K562 (cell line): Measurements from ENCODE around the gene RPE65. TPM values are rescaled to one million over a fixed set of nuclear protein-coding genes. Genes with fewer than 3 reads are reported as not detected.

Experiments used
- ATAC-seq: fragments of 200-7000 bp; cut with Tn5 transposase; 3 replicates; pipeline ENCODE4 v1.9.1; 2020; ENCODE audit warnings: moderate library complexity
- BruUV-seq: library from RNA; stranded (reverse); fragments of 400-500 nt; replicated peaks from 2 replicates; lab custom pipeline; 2021; lab: Mats Ljungman, UMichigan
- CTCF ChIA-PET: fragments of 300-600 bp; formaldehyde crosslinking; extraction: SDS; loops from one replicate; lab custom pipeline; 2021; ENCODE audit warnings: low intra/inter-chr PET ratio; lab: Yijun Ruan, JAX
- POLR2A ChIA-PET: fragments of 300-600, 350-650 bp; sonication (Branson Sonifier 250); formaldehyde crosslinking; extraction: SDS; loops from one replicate; lab custom pipeline; 2021; ENCODE audit warnings: antibody characterized with exemption, inconsistent platforms; lab: Yijun Ruan, JAX
- DNase-seq, 4 experiments: peaks; one replicate each; pipeline versions ENCODE4 v3.0.0 to v3.0.0-alpha.2; 2011 to 2018; ENCODE audit warnings: low spot score in 3 of 4, mixed read lengths in 3 of 4; ENCODE audit errors: extremely low read depth in 1 of 4
- FAIRE-seq: peaks from 2 replicates; lab custom pipeline; 2011; peaks lifted over from hg19 to GRCh38; lab: Jason Lieb, UNC
- H2AFZ ChIP-seq: 2 replicates; pipeline ENCODE4 v1.6.0; 2011; ENCODE audit warnings: low read depth, low read length, control low read depth, inconsistent platforms
- H3K27ac ChIP-seq: fragments of 200-600 bp; 3 replicates; pipeline ENCODE4 v1.8.0; 2011; ENCODE audit warnings: low read depth, mild to moderate bottlenecking, control low read depth, inconsistent platforms, low read length, moderate library complexity, mixed read lengths; ENCODE audit errors: extremely low read depth
- H3K27me3 ChIP-seq, 2 experiments: fragments of 300-600 bp in 1 of 2; 2 replicates in 1 of 2; 3 replicates in 1 of 2; pipeline versions ENCODE4 v1.6.0 to v1.8.0; 2011; ENCODE audit warnings: inconsistent platforms in 2 of 2, low read length in 2 of 2, mild to moderate bottlenecking in 1 of 2, mixed read lengths in 1 of 2, moderate library complexity in 1 of 2; ENCODE audit not compliant: control insufficient read depth in 2 of 2, insufficient read depth in 2 of 2
- H3K36me3 ChIP-seq: fragments of 300-600 bp; 3 replicates; pipeline ENCODE4 v1.8.0; 2011; ENCODE audit warnings: mild to moderate bottlenecking, low read length, inconsistent platforms; ENCODE audit not compliant: control insufficient read depth, insufficient read depth
- H3K4me1 ChIP-seq, 2 experiments: fragments of 200-600 bp in 1 of 2; replicated peaks in 1 of 2; 2 replicates in 1 of 2; 3 replicates in 1 of 2; pipeline versions ENCODE4 v1.5.1 to v1.8.0; 2011; ENCODE audit warnings: inconsistent platforms in 2 of 2, low read length in 2 of 2, mild to moderate bottlenecking in 1 of 2, mixed read lengths in 1 of 2, moderate library complexity in 1 of 2; ENCODE audit not compliant: control insufficient read depth in 2 of 2, insufficient read depth in 2 of 2
- H3K4me2 ChIP-seq: 2 replicates; pipeline ENCODE4 v1.6.1; 2011; ENCODE audit warnings: low read length, control low read depth, inconsistent platforms, mixed read lengths; ENCODE audit not compliant: insufficient read depth
- H3K4me3 ChIP-seq: fragments of 200-600 bp; sonication (generic), shearing (Covaris generic); 2 replicates; pipeline ENCODE4 v1.5.1; 2016; ENCODE audit warnings: control low read depth, inconsistent platforms
- H3K79me2 ChIP-seq: fragments of 200-600 bp; 3 replicates; pipeline ENCODE4 v1.8.0; 2011; ENCODE audit warnings: low read length, inconsistent platforms; ENCODE audit not compliant: control insufficient read depth, insufficient read depth
- H3K9ac ChIP-seq, 2 experiments: 2 replicates each; pipeline versions ENCODE4 v1.6.0 to v1.6.1; 2011; ENCODE audit warnings: low read depth in 2 of 2, low read length in 2 of 2, control low read depth in 1 of 2, inconsistent platforms in 1 of 2, mild to moderate bottlenecking in 1 of 2, mixed read lengths in 1 of 2; ENCODE audit not compliant: insufficient read depth in 1 of 2
- H3K9me1 ChIP-seq: one replicate; pipeline ENCODE4 v1.6.0; 2011; ENCODE audit warnings: inconsistent platforms, mild to moderate bottlenecking, low read length, moderate library complexity; ENCODE audit not compliant: control insufficient read depth, insufficient read depth
- H3K9me3 ChIP-seq: replicated peaks from 2 replicates; pipeline ENCODE4 v1.5.1; 2011; ENCODE audit warnings: low read depth, low read length, inconsistent platforms; ENCODE audit not compliant: control insufficient read depth, insufficient read depth
- H4K20me1 ChIP-seq: replicated peaks from 2 replicates; pipeline ENCODE4 v1.6.1; 2011; ENCODE audit warnings: low read length, inconsistent platforms, mixed read lengths; ENCODE audit not compliant: control insufficient read depth, insufficient read depth
- CBFA2T2 ChIP-seq: fragments of 450-650 bp; conservative IDR thresholded peaks from 2 replicates; pipeline ENCODE4 v1.6.1; 2017; ENCODE audit warnings: mild to moderate bottlenecking
- EWSR1 ChIP-seq: fragments of 450-650 bp; IDR thresholded peaks from 2 replicates; pipeline ENCODE4 v1.6.1; 2018; ENCODE audit warnings: borderline replicate concordance, mild to moderate bottlenecking, low read depth, moderate library complexity; ENCODE audit not compliant: partially characterized antibody
- POLR3A ChIP-seq: IDR thresholded peaks from 2 replicates; pipeline ENCODE4 v1.6.1; 2011; ENCODE audit warnings: borderline replicate concordance, mild to moderate bottlenecking, moderate library complexity; ENCODE audit not compliant: insufficient read length, insufficient read depth; ENCODE audit errors: extremely low read depth
- WGBS: fragments of 100-300 bp; shearing (Covaris generic); methylation state at CpG from one replicate; pipeline ENCODE4 v1.1.6; 2016; ENCODE audit warnings: low coverage, mixed read lengths; ENCODE audit not compliant: insufficient coverage; ENCODE audit errors: missing lambda C conversion rate; 5-methylcytosine and 5-hydroxymethylcytosine counted together
- in situ Hi-C: fragments of 300-500 bp; cut with MboI; formaldehyde crosslinking; loops from 4 replicates; pipeline ENCODE4 v1.15.0; 2018; ENCODE audit warnings: inconsistent platforms, mixed read lengths
- intact Hi-C: fragments of 100-400 bp; cut with micrococcal nuclease; formaldehyde crosslinking; loops from 2 replicates; pipeline ENCODE4 v1.14.2; 2022
- polyA plus RNA-seq, 8 experiments: library from polyadenylated mRNA; depleted of rRNA in 4 of 8; stranded (reverse) in 5 of 8; unstranded in 3 of 8; fragments of >200 nt; fragmentation: Nextera tagmentation in 2 of 8; fragmentation: Illumina TruSeq in 1 of 8; extraction: Ambion mirVana in 2 of 8; extraction: Trizol in 1 of 8; gene quantifications; 2 replicates each; pipeline versions ENCODE4 v1.2.1 to v1.2.3, GENCODE V29; 2011 to 2014; ENCODE audit warnings: inconsistent platforms in 1 of 8, missing spikeins in 1 of 8
- total RNA-seq, 7 experiments: library from RNA; depleted of rRNA in 6 of 7; stranded (reverse); fragments of >200 nt in 6 of 7; fragmentation: Illumina TruSeq in 2 of 7; extraction: Trizol in 2 of 7; gene quantifications; 2 replicates each; pipeline versions ENCODE4 v1.2.1 to v1.2.3, GENCODE V29; 2011 to 2021; ENCODE audit warnings: low replicate concordance in 1 of 7
- TF ChIP-seq, protein P1 (sequence below), 2 experiments: IDR thresholded peaks; 2 replicates each; pipeline ENCODE4 v1.6.1; 2012; ENCODE audit warnings: improper control_type of control experiment in 2 of 2, low read depth in 2 of 2, low read length in 2 of 2, borderline replicate concordance in 1 of 2

RPE65 gene
- total and polyA plus RNA-seq, 9 of the 15 experiments (the other 6 are each of a cell fraction or from before 2014, with no cell fraction given), result 0.14 TPM; not detected in 8

DNA sequence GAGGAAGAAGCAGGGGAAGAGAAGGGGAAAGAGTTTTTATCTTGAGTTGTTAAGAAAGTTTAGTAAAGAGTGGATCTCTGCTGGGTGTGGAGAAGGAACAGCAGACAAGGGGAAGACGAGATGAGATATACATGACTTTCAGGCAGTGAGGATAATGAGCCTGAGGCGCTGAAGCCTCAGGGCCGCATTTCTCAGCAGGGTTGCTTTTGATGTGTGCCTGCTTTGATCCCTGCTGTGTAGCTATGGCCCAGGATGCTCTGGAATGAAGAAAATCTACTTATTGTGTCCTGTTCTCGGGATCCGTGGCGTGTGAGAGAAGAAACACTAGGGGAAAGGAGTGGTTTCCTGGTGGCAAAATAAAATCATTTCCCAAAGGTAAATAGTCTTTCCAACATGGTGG is 15.1 kb upstream of the RPE65 start:
- in situ Hi-C loops (loop anchor here (25.0 kb wide), 2 partner anchors 928 to 1272 kb away; no protein-coding TSS in a partner anchor), intact Hi-C loops (no loop called here)
- ChIA-PET CTCF (no interaction called here), POLR2A (no interaction called here)
- H4K20me1 ChIP-seq, result no peaks in the 10 kb centered on the region
- H3K4me1 ChIP-seq, result no peaks in the 10 kb centered on the region
- DNase-seq (no peak), FAIRE-seq (no peak), ATAC-seq (no peak)
- H3K9me1 ChIP-seq, result no peaks in the 10 kb centered on the region
- H3K4me3 ChIP-seq, result no peak overlapping the region
- H3K27me3 ChIP-seq, result no peaks in the 10 kb centered on the region; a peak in 1 of 5 replicates
- no peaks in the 10 kb centered on the region for H3K9me3 ChIP-seq
- H3K79me2 ChIP-seq, result no peaks in the 10 kb centered on the region
- no peaks in the 10 kb centered on the region for H3K36me3 ChIP-seq
- no peak overlapping the region for H3K9ac ChIP-seq
- BruUV-seq, result no TSS peak
- 0% methylated on average over 6 of the region's 6 CpGs for WGBS
- H3K27ac ChIP-seq, result no peak overlapping the region
- no peak overlapping the region for H3K4me2 ChIP-seq
- H2AFZ ChIP-seq, result no peak overlapping the region
- TF ChIP-seq, protein P1, sequence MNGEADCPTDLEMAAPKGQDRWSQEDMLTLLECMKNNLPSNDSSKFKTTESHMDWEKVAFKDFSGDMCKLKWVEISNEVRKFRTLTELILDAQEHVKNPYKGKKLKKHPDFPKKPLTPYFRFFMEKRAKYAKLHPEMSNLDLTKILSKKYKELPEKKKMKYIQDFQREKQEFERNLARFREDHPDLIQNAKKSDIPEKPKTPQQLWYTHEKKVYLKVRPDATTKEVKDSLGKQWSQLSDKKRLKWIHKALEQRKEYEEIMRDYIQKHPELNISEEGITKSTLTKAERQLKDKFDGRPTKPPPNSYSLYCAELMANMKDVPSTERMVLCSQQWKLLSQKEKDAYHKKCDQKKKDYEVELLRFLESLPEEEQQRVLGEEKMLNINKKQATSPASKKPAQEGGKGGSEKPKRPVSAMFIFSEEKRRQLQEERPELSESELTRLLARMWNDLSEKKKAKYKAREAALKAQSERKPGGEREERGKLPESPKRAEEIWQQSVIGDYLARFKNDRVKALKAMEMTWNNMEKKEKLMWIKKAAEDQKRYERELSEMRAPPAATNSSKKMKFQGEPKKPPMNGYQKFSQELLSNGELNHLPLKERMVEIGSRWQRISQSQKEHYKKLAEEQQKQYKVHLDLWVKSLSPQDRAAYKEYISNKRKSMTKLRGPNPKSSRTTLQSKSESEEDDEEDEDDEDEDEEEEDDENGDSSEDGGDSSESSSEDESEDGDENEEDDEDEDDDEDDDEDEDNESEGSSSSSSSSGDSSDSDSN (IDR thresholded peaks at IDR 0.05; ENCODE audit: borderline replicate concordance in 1 of 2, low read depth in 2 of 2, low read length in 2 of 2), result no peak
- TF ChIP-seq EWSR1 (no peak), POLR3A (no peak), CBFA2T2 (no peak)
- TF ChIP-seq, all 486 proteins: peak for 0
